NB4 (cell line): ENCODE data around the gene UROS.

Experiments used
- DNase-seq: peaks from one replicate; pipeline ENCODE4 v3.0.0; 2010; ENCODE audit warnings: low read depth
- H3K4me3 ChIP-seq: one replicate; pipeline ENCODE4 v1.5.1; 2011; ENCODE audit warnings: mild to moderate bottlenecking, low read depth, low read length, moderate library complexity
- MYC ChIP-seq: IDR thresholded peaks from 2 replicates; pipeline ENCODE4 v1.6.1; 2011; ENCODE audit warnings: low read depth, low read length
- POLR2A ChIP-seq: IDR thresholded peaks from 2 replicates; pipeline ENCODE4 v1.6.1; 2011; ENCODE audit warnings: mild to moderate bottlenecking; ENCODE audit not compliant: insufficient read length; ENCODE audit errors: extremely low read depth
- TF ChIP-seq, protein P1 (sequence below): IDR thresholded peaks from one replicate; pipeline ENCODE4 v1.5.1; 2012; ENCODE audit warnings: low read depth, low read length
- TF ChIP-seq, protein P2 (sequence below): IDR thresholded peaks from 2 replicates; pipeline ENCODE4 v1.6.1; 2011; ENCODE audit warnings: low read depth, low read length

The UROS gene

DNA sequence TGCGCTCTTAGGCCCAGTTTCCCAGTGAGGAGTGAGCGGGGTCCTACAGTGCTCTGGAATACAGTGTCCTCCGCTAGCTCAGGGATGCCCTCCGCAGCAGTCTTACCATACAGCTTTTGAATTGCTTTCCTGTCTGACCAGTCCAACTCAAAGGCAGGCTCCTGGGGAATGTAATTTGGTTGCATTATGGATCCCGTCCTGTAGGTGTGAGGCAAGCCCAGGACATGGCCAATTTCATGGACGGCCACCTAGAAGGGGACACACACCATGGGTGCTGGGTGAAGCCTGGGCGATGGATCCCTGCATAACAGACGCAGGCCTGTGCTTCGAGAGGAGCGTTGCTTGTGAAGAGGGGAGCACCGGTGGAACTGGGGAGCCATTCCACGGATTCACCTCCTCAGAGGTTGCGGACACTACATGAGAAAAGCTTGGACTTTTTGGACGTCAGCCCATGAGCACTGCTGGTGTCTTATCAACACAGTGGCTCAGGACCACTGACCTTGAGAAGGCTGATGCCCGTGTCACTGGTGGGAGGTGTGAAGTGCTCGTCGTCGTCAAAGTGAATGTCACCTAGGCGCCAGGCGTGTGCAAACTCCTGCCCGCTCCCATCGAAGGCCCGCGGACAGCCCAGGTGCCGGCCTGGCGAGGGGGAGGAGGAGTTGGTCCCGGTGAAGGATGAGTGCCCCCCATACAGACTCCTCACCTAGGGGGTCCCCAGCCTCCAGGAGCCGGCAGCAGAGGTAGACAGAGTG is 50.8 kb downstream of the UROS start:
- no peak for DNase-seq
- H3K4me3 ChIP-seq, result no peak overlapping the region
- TF ChIP-seq POLR2A (no peak), MYC (no peak)
- TF ChIP-seq, protein P1, sequence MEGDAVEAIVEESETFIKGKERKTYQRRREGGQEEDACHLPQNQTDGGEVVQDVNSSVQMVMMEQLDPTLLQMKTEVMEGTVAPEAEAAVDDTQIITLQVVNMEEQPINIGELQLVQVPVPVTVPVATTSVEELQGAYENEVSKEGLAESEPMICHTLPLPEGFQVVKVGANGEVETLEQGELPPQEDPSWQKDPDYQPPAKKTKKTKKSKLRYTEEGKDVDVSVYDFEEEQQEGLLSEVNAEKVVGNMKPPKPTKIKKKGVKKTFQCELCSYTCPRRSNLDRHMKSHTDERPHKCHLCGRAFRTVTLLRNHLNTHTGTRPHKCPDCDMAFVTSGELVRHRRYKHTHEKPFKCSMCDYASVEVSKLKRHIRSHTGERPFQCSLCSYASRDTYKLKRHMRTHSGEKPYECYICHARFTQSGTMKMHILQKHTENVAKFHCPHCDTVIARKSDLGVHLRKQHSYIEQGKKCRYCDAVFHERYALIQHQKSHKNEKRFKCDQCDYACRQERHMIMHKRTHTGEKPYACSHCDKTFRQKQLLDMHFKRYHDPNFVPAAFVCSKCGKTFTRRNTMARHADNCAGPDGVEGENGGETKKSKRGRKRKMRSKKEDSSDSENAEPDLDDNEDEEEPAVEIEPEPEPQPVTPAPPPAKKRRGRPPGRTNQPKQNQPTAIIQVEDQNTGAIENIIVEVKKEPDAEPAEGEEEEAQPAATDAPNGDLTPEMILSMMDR, result no peak
- TF ChIP-seq, protein P2, sequence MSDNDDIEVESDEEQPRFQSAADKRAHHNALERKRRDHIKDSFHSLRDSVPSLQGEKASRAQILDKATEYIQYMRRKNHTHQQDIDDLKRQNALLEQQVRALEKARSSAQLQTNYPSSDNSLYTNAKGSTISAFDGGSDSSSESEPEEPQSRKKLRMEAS, result no peak

DNA sequence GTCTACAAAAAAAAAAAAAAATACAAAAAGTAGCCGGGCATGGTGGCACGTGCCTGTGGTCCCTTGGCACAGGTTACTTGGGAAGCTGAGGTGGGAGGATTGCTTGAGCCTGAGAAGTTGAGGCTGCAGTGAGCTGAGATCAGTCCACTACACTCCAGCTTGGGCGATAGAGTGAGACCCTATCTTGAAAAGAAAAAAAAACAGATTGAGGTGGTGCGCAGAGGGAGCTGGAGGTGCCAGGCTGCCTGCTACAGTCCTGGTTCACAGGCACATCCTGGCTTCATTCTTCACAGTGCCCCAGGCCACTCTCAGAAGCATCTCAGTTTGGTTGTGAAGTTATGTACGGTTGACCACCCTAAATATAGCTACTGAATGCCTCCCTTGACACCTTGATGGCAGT is 52.2 kb downstream of the UROS start:
- TF ChIP-seq, protein P1, result no peak
- TF ChIP-seq POLR2A, result no peak
- TF ChIP-seq, protein P2, result no peak
- no peak for TF ChIP-seq MYC
- H3K4me3 ChIP-seq, result no peak overlapping the region
- DNase-seq, result no peak

DNA sequence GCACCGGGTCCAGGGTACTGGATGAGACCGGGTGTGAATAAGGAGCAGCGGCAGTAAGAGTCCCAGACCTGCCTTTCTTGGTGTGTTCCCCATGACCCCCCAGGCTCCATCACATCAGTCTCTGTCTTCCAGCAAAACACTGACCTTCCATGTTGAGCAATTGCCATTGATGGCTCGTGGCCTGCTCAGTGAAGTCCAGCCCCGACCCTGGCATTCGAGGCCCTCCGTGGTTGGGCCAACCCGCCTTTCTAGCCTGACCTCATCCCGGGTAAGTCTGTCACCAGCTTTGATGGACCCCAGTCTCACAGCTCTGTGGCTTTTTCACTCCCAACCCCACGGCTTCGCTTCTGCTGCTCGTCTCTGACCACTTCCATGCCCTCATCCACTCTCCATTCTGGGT is 53.9 kb downstream of the UROS start:
- H3K4me3 ChIP-seq, result no peak overlapping the region
- TF ChIP-seq, protein P2, result no peak
- TF ChIP-seq POLR2A (no peak), MYC (no peak)
- TF ChIP-seq, protein P1, result no peak
- DNase-seq, result no peak

DNA sequence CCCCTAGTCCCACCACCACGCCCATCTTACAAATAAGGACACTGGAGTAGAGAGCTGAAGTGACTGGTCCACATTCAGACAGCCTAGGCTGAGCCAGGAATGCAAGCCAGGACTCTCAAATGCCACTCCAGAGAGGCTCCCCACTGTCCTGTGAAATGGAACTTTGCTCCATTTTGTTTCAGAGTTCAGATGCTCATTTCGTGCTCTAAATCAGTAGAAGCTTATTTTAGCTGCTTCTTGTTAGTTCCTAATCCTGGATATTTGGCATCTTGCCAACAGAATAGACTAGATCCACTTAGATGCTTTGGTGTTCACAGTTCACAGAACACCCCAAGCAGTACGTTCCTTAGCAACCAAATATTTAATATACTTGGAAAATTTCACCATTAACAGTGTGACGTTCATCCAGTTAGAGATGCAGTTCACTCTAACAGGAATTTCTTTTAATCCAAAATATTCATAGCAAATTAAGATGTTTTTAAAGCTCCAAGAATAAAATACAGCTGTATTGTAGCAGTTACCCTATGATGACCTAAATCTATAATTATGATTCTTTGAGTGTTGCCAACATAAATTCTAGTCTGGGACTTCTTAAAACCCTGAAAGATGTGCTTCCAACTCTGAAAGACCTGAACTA is 54.7 kb downstream of the UROS start:
- no peak for DNase-seq
- TF ChIP-seq, protein P1, result no peak
- TF ChIP-seq, protein P2, result no peak
- TF ChIP-seq POLR2A (no peak), MYC (no peak)
- H3K4me3 ChIP-seq, result no peak overlapping the region

DNA sequence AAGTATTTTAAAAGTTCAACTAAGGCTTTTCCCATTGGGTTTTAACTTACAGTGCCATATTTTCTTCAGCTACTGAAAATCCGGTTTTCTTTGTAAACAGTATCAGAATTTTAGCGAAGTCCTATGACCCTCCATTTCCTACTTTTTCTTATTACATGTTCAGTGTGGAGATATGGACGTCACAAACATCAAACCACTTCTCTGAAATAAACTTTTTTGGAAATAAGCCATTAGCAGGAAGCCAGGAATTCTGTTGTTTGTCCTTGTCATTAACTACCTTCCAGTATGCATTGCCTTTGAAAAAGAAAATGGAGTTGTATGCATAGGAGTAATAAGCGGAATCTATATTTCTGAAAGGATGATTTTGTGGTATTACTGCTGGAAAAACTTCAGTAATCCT is 56.5 kb downstream of the UROS start:
- no peak for DNase-seq
- H3K4me3 ChIP-seq, result no peak overlapping the region
- TF ChIP-seq, protein P1, result no peak
- TF ChIP-seq POLR2A, result no peak
- TF ChIP-seq, protein P2, result no peak
- TF ChIP-seq MYC, result no peak
